Fibroblast of pulmonary artery (primary cell): ENCODE data around the gene MUS81.

Source experiments
- DNase-seq: peaks from one replicate; pipeline ENCODE4 v3.0.0-alpha.2; 2010; ENCODE audit warnings: low read depth
- H3K4me3 ChIP-seq: replicated peaks from 2 replicates; pipeline ENCODE4 v1.5.1; 2011; ENCODE audit warnings: low read depth, mild to moderate bottlenecking, control low read depth, low read length, moderate library complexity
- TF ChIP-seq, protein P1 (sequence below): IDR thresholded peaks from 2 replicates; pipeline ENCODE4 v1.5.1; 2011; ENCODE audit warnings: mild to moderate bottlenecking, control low read depth, low read length, inconsistent platforms; ENCODE audit errors: missing control alignments

Gene MUS81

DNA sequence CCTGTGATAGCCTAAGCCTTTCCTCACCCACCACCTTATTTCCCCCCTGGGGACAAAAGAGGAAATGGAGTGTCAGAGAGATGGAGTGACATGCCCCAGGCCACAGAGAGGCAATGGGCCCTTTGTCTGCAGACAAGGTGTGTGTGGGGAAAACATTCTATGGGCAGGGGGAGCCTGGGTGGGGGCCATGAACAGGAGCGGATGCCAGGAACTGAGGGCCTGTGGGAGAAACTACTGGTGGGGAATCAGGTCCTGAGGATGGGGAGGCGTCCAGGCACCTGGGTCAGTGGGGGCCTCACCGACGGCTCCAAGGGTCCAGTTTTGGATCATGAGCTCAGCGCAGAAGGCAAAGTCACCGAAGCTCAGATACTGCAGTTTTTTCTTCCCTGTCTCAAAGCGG lies 25.0 kb downstream of the MUS81 start:
- TF ChIP-seq, protein P1, sequence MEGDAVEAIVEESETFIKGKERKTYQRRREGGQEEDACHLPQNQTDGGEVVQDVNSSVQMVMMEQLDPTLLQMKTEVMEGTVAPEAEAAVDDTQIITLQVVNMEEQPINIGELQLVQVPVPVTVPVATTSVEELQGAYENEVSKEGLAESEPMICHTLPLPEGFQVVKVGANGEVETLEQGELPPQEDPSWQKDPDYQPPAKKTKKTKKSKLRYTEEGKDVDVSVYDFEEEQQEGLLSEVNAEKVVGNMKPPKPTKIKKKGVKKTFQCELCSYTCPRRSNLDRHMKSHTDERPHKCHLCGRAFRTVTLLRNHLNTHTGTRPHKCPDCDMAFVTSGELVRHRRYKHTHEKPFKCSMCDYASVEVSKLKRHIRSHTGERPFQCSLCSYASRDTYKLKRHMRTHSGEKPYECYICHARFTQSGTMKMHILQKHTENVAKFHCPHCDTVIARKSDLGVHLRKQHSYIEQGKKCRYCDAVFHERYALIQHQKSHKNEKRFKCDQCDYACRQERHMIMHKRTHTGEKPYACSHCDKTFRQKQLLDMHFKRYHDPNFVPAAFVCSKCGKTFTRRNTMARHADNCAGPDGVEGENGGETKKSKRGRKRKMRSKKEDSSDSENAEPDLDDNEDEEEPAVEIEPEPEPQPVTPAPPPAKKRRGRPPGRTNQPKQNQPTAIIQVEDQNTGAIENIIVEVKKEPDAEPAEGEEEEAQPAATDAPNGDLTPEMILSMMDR: no peak
- no peak overlapping the region for H3K4me3 ChIP-seq
- no peak for DNase-seq

DNA sequence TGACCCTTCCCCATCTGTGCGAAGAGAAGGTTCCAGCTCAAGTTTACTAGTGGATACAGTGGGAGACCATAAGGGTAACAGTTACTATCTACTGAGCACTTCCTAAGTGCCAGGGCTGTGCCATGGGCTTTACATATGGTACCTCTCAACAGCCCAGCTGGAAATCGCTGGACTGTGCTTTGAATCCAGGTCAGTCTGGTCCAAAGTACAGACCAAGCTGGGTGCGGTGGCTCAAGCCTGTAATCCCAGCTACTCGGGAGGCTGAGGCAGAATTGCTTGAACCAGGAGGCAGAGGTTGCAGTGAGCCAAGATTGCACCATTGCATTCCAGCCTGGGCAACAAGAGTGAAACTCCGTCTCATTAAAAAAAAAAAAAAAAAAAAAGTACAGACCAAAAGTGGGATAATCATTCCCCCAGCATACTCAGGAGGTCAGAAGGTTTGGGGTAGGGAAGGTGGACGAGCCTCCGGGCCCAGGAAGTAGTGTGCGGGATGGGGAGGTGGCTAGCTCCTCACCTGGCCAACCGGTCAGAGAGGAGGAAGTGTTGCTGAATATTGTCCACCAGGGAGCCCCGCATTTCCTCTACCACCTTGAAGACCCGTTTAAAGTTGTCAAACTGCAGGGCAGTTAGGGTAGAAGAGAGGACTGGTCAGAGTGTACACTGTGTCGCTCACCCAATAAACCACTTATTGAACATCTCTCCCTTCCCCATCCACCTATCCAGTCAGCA lies 25.7 kb downstream of the MUS81 start:
- H3K4me3 ChIP-seq: no peak overlapping the region
- DNase-seq: no peak
- TF ChIP-seq, protein P1: no peak

DNA sequence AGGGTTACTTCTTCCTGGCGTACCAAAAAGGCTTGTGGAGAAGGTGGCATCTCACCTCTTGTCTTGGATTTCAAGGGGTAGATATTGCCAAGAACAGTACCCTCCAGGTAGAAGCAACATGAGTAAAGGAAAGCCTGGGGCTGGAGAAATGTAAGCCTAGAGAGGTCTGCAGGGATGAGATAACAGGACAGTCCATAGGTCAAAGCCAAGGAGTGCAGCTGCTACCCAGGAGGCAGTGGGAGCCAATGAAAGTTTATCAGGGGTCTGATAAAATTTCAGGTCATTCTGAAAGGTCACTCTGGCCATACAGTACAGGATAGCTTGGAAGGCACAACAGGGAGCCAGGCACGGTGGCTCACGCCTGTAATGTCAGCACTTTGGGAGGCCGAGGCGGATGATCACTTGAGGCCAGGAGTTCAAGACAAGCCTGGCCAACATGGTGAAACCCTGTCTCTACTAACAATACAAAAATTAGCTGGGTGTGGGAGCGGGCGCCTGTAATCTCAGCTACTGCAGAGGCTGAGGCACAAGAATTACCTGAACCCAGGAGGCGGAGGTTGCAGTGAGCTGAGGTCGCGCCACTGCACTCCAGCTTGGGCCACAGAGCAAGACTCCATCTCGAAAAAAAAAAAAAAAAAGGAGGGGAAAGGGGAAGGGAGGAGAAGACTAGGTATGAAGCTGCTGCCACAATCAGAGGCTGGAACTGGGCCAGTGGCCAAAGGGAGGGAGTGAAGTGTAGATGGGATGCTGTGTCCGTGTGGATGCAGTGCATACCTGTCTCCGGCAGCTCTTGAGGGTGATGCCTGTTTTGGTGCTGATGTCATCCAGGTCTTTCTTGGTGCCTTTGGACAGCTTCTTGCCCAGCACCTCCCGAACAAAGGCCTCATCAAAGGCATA lies 26.8 kb downstream of the MUS81 start:
- peak overlapping the region; percentile 85 for H3K4me3 ChIP-seq
- DNase-seq: no peak
- TF ChIP-seq, protein P1: no peak

DNA sequence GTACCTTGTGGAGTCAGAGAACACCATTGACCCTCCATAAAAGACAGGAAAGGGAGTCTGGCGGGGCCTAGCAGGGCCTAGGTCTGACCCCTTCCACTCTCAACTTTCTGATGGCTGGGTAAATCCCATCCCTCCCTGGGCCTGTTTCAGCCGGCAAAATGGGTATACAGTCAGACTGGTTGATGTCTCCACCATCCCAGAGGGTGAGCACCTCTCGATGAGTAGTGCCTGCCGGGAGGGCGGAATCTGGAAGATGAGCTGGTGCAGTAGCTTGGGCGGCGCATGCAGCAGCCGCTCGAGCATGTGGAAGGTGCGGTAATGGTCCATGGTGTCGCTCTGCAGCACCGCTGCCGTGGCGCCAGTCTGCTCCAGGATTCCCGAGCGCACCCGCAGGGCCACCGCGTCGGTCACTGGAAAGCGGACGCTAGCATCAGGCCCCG lies 27.5 kb downstream of the MUS81 start:
- no peak for DNase-seq
- TF ChIP-seq, protein P1: no peak

DNA sequence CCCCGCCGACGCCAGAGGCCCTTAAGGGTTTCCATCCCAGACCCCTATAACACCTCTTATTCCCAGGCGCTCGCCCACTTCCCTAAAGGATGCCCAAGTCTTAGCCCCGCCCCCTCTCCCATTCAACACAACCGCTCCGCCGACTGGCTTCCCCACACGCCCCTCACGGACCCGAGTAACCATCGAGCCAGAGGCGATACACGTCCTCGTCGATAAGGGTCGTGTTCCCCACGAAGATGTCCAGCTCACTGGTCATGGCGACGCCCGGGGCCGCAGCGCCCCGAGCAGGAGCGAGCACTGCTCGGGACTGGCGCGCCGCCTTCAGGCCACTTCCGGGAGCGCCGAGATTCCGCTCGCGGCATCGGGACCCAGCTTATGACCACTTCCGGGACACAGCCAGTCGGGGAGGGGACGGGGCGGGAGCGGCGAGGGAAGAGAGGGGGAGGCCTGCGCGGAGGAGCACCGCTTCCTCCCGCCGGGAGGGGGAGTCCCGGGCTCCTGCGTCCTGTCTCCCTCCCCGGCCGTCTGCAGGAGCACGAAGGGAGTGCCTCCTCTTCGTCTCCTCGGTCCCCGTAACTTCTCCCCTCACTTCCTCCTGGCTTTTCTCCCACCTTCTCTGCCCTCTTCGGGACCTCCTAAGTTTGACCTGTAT lies 28.1 kb downstream of the MUS81 start, which contains the start of gene FIBP:
Gene FIBP (minus strand): TSS at position 309 of the 652 bp plus-strand sequence. CDS start 53 bp downstream, at position 256.
- TF ChIP-seq, protein P1: peak; percentile 56
- DNase-seq: peak; percentile 97
- H3K4me3 ChIP-seq: peak within 1 kb of the TSS; percentile 85

More for the DNA sequence above, 27.5 kb downstream of the MUS81 start:
- H3K4me3 ChIP-seq: peak overlapping the region; percentile 85

DNA sequence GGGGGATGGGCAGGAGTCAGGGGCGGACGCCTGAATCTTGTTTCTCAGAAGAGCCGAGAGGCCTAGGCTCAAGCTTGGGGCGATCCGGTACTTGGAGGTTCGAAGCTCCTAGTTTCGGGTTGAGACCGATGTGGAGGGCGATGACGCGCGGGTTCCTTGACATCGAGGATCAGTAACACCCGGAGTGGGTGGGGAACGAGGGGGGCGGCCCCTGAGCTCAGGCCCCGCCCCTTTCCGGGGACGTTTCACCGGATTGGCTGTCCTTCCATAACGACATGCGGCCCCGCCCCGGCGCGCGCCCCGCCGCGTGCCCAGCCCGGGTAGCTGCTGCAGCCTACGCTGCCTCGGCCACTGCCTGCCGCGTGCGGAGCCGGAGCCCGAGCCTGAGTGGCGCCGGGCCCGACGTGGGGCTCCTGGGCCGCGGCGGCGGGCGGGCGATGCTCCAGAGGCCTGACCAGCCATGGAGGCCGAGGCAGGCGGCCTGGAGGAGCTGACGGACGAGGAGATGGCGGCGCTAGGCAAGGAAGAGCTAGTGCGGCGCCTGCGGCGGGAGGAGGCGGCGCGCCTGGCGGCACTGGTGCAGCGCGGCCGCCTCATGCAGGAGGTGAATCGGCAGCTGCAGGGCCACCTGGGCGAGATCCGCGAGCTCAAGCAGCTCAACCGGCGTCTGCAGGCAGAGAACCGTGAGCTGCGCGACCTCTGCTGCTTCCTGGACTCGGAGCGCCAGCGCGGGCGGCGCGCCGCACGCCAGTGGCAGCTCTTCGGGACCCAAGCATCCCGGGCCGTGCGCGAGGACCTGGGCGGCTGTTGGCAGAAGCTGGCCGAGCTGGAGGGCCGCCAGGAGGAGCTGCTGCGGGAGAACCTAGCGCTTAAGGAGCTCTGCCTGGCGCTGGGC lies 30.3 kb downstream of the MUS81 start, which contains the start of gene CCDC85B:
Gene CCDC85B (plus strand): TSS at position 350 of the 895 bp plus-strand sequence. CDS start 111 bp downstream, at position 461.
- peak; percentile 96 for DNase-seq
- TF ChIP-seq, protein P1: no peak
- peak within 1 kb of the TSS; percentile 85 for H3K4me3 ChIP-seq
